ENCODE measurements around the gene DMD. TPM values are rescaled to one million over a fixed set of nuclear protein-coding genes. Genes with fewer than 3 reads are reported as not detected.

The DMD gene
- total and polyA plus RNA-seq, 2 of the 13 experiments (the other 11 are each of a cell fraction or from before 2014, with no cell fraction given): 17.6 to 25.9 TPM

DNA sequence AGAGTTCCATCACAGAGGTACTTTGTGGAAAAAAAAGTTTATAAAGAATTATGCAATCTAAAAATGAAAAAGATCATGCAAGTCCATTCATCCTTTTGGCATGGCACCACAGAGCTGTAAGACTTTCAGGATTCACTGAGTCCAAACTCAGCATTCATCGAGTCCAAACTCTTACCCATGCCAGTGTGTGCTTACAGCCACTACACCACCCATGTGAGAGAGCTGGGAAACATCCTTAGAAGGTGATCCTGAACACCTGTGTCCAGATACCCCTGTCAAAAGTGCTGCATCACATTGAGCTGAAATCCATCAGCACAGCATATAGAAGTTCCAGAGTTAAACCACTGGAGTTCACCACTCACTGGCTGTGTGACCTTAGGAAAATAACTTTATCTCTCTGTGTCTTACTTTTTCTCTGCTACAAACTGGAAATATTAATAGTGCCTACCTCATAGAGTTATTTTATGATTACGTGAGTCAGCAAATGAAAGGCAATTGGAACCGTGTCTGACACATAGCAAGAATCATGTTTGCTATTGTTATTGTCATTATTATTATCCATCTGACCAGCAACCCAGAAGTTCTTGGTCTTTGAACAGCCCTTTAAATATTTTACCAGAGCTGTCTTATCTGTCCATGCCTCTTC lies 2024.5 kb downstream of the DMD start:
- ATAC-seq (no peak), DNase-seq (ENCODE audit: low spot score) (no peak), FAIRE-seq (no peak)
- intact Hi-C loops (cut with micrococcal nuclease; ENCODE audit: unreplicated experiment) (no loop called here), in situ Hi-C loops (cut with HindIII; ENCODE audit: extremely low pct_ligation_motif_present, low pct_unique_long_range_greater_than_20kb) (no loop called here)
- no TSS peak for BruUV-seq (replicated peaks)
- WGBS (ENCODE audit: low lambda C conversion rate): 89% methylated on average over 3 of the region's 3 CpGs
- Histone ChIP-seq H3K4me3 (replicated peaks in 1 of 3; ENCODE audit: insufficient read depth in 1 of 3, low read depth in 2 of 3, low read length in 3 of 3) (no peak overlapping the region), H4K20me1 (ENCODE audit: insufficient read depth, low read length) (no peaks in the 10 kb centered on the region), H3K36me3 (replicated peaks in 1 of 2; ENCODE audit: control insufficient read depth in 1 of 2, insufficient read depth in 2 of 2, low read length in 2 of 2) (peaks cover 1 to 9% of the 10 kb centered on the region in 2 experiments; a peak in 2 of 5 replicates), H3K27me3 (ENCODE audit: control insufficient read depth in 1 of 2, insufficient read depth in 2 of 2, low read length in 2 of 2) (no peaks in the 10 kb centered on the region), H3K4me1 (ENCODE audit: insufficient read depth, low read length) (no peaks in the 10 kb centered on the region), H3K9ac (ENCODE audit: insufficient read depth, low read depth, low read length) (no peak overlapping the region), H3K27ac (ENCODE audit: extremely low read length, insufficient read depth, low read length) (no peak overlapping the region), H3K4me2 (ENCODE audit: low read depth, low read length) (no peak overlapping the region), H3K79me2 (ENCODE audit: insufficient read depth, low read length) (no peaks in the 10 kb centered on the region), H3K9me3 (ENCODE audit: low read length) (no peaks in the 10 kb centered on the region), H2AFZ (ENCODE audit: low read length) (no peak overlapping the region)
- POLR2A ChIA-PET: no interaction called here
- CTCF ChIA-PET (ENCODE audit: low intra/inter-chr PET ratio, low total read pairs): no interaction called here
- TF ChIP-seq TAF15 (IDR thresholded peaks at IDR 0.05; ENCODE audit: low read depth, low read length, poor library complexity, severe bottlenecking): no peak
- TF ChIP-seq, protein P1, sequence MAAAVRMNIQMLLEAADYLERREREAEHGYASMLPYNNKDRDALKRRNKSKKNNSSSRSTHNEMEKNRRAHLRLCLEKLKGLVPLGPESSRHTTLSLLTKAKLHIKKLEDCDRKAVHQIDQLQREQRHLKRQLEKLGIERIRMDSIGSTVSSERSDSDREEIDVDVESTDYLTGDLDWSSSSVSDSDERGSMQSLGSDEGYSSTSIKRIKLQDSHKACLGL (CRISPR knock-in tag; IDR thresholded peaks at IDR 0.05): no peak
- TF ChIP-seq, protein P2, sequence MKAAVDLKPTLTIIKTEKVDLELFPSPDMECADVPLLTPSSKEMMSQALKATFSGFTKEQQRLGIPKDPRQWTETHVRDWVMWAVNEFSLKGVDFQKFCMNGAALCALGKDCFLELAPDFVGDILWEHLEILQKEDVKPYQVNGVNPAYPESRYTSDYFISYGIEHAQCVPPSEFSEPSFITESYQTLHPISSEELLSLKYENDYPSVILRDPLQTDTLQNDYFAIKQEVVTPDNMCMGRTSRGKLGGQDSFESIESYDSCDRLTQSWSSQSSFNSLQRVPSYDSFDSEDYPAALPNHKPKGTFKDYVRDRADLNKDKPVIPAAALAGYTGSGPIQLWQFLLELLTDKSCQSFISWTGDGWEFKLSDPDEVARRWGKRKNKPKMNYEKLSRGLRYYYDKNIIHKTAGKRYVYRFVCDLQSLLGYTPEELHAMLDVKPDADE (CRISPR knock-in tag; IDR thresholded peaks at IDR 0.05): no peak
- TF ChIP-seq NR2F1 (CRISPR knock-in tag; IDR thresholded peaks at IDR 0.05): no peak
- TF ChIP-seq AGO1 (IDR thresholded peaks at IDR 0.05; ENCODE audit: low read depth, low read length, poor library complexity, severe bottlenecking): no peak
- TF ChIP-seq SRSF9 (IDR thresholded peaks at IDR 0.05; ENCODE audit: borderline replicate concordance, insufficient read depth, low read depth, low read length, poor library complexity, severe bottlenecking): no peak
- TF ChIP-seq NFE2 (CRISPR knock-in tag; IDR thresholded peaks at IDR 0.05): no peak
- TF ChIP-seq, protein P3, sequence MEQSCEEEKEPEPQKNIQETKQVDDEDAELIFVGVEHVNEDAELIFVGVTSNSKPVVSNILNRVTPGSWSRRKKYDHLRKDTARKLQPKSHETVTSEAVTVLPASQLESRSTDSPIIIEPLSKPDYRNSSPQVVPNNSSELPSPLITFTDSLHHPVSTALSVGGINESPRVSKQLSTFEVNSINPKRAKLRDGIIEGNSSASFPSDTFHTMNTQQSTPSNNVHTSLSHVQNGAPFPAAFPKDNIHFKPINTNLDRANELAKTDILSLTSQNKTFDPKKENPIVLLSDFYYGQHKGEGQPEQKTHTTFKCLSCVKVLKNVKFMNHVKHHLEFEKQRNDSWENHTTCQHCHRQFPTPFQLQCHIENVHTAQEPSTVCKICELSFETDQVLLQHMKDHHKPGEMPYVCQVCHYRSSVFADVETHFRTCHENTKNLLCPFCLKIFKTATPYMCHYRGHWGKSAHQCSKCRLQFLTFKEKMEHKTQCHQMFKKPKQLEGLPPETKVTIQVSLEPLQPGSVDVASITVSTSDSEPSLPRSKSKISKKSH (CRISPR knock-in tag; IDR thresholded peaks at IDR 0.05; ENCODE audit: borderline replicate concordance): no peak
- no peak for TF ChIP-seq SMYD3 (CRISPR knock-in tag; IDR thresholded peaks at IDR 0.05)
- no peak for TF ChIP-seq SAP130 (CRISPR knock-in tag; IDR thresholded peaks at IDR 0.05; ENCODE audit: low read depth)
- no peak for TF ChIP-seq ZSCAN30 (CRISPR knock-in tag; IDR thresholded peaks at IDR 0.05)
- no peak for TF ChIP-seq GPN1 (CRISPR knock-in tag; IDR thresholded peaks at IDR 0.05; ENCODE audit: borderline replicate concordance)
- TF ChIP-seq ATAD3A (CRISPR knock-in tag; IDR thresholded peaks at IDR 0.05): no peak
- TF ChIP-seq ZMAT3 (CRISPR knock-in tag; conservative IDR thresholded peaks at IDR 0.05): no peak
- TF ChIP-seq ZNF75D (CRISPR knock-in tag; IDR thresholded peaks at IDR 0.05; ENCODE audit: borderline replicate concordance): no peak
- no peak for TF ChIP-seq NFYC (CRISPR knock-in tag; IDR thresholded peaks at IDR 0.05)
- TF ChIP-seq ZZZ3 (CRISPR knock-in tag; IDR thresholded peaks at IDR 0.05; ENCODE audit: borderline replicate concordance): no peak
- TF ChIP-seq ZNF335 (CRISPR knock-in tag; IDR thresholded peaks at IDR 0.05): no peak

Measured in HepG2 (cell line).